GM12878 (cell line): ENCODE results near the gene KIRREL3.

Source experiments
- CBFB ChIP-seq: IDR thresholded peaks from 2 replicates; pipeline ENCODE4 v1.6.1; 2016; ENCODE audit warnings: antibody characterized with exemption, low read depth
- CTCF ChIP-seq, 3 experiments: IDR thresholded peaks in 2 of 3; conservative IDR thresholded peaks in 1 of 3; 2 replicates each; pipeline ENCODE4 v1.5.1; 2011; ENCODE audit warnings: low read depth in 3 of 3, low read length in 3 of 3, mild to moderate bottlenecking in 3 of 3, control low read depth in 2 of 3, moderate library complexity in 2 of 3, inconsistent platforms in 1 of 3, mixed read lengths in 1 of 3; ENCODE audit not compliant: control insufficient read depth in 2 of 3, insufficient read depth in 1 of 3; ENCODE audit errors: extremely low read depth in 1 of 3
- EP300 ChIP-seq, 2 experiments: fragments of 150-350 bp in 1 of 2; IDR thresholded peaks; 2 replicates each; pipeline ENCODE4 v1.6.1; 2011 to 2012; ENCODE audit warnings: low read depth in 2 of 2, low read length in 2 of 2, borderline replicate concordance in 1 of 2, improper control_type of control experiment in 1 of 2, inconsistent platforms in 1 of 2; ENCODE audit not compliant: control insufficient read depth in 1 of 2
- HDGF ChIP-seq: fragments of 450-650 bp; IDR thresholded peaks from 2 replicates; pipeline ENCODE4 v1.6.1; 2016; ENCODE audit warnings: antibody characterized with exemption
- MTA3 ChIP-seq: IDR thresholded peaks from 2 replicates; pipeline ENCODE4 v1.6.1; 2012; ENCODE audit warnings: low read length, inconsistent platforms, borderline replicate concordance
- POLR2A ChIP-seq: IDR thresholded peaks from 2 replicates; pipeline ENCODE4 v1.6.1; 2011; ENCODE audit warnings: low read depth, mild to moderate bottlenecking, low read length
- RAD51 ChIP-seq: fragments of 450-650 bp; IDR thresholded peaks from 2 replicates; pipeline ENCODE4 v1.6.1; 2016; ENCODE audit warnings: moderate library complexity, mild to moderate bottlenecking, inconsistent platforms
- SMAD1 ChIP-seq: fragments of 450-650 bp; IDR thresholded peaks from 2 replicates; pipeline ENCODE4 v1.6.1; 2018; ENCODE audit warnings: mild to moderate bottlenecking, low read depth; ENCODE audit not compliant: partially characterized antibody

DNA sequence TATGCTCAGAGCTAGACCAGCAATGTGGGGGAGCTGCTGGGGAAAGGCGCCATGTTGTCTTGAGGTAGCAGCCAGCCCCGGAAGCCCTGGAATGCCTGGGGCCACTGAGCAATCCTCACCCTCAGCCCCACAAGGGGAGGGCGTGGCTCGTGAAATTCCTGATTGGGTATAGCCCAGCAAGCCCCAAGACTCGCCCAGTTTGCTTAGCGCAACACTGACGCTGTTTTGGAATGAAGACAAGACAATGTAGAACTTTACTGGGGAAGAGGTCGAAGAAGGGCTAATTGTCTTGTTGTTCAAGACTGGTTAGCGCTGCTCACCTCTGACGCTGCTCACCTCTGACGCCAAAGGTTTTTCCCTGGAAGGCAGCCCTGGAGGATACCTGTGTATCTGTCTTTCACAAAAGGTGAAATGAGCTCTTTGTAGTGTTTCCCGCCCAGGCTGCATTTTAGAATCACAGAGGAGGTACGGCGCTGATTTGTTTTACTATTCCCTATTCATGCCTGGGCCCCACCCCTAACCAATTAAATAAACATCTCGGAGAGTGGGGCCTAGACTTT, 597.5 kb downstream of the KIRREL3 start:
- TF ChIP-seq CTCF (IDR thresholded peaks at IDR 0.05 in 2 of 3, conservative IDR thresholded peaks at IDR 0.05 in 1 of 3; ENCODE audit: control insufficient read depth in 2 of 3, extremely low read depth in 1 of 3, insufficient read depth in 1 of 3, low read depth in 3 of 3, low read length in 3 of 3) (no peak), MTA3 (no peak), EP300 (IDR thresholded peaks at IDR 0.05; ENCODE audit: borderline replicate concordance in 1 of 2, control insufficient read depth in 1 of 2, low read depth in 2 of 2, low read length in 2 of 2) (no peak), POLR2A (no peak), SMAD1 (no peak), HDGF (no peak), RAD51 (no peak), CBFB (no peak)
